A549 (cell line): ENCODE results near the gene NAGPA. TPM values are rescaled to one million over a fixed set of nuclear protein-coding genes. Genes with fewer than 3 reads are reported as not detected.

Experiments used
- ATAC-seq, 2 experiments: fragments of 200-7000 bp in 1 of 2; fragments of >200 bp in 1 of 2; cut with Nextera tagmentation in 1 of 2; cut with Tn5 transposase in 1 of 2; 3 replicates each; pipeline versions ENCODE4 v1.8.0 to v1.9.1; 2018 to 2020; ENCODE audit warnings: mild to moderate bottlenecking in 1 of 2, moderate library complexity in 1 of 2
- CTCF ChIA-PET: fragments of 300-600 bp; sonication (Branson Sonifier 250); formaldehyde crosslinking; extraction: SDS; loops from one replicate; lab custom pipeline; 2021; ENCODE audit warnings: antibody characterized with exemption, inconsistent platforms; lab: Yijun Ruan, JAX
- POLR2A ChIA-PET: fragments of 350-600 bp; formaldehyde crosslinking; extraction: SDS; loops from one replicate; lab custom pipeline; 2021; ENCODE audit warnings: antibody characterized with exemption, inconsistent platforms; lab: Yijun Ruan, JAX
- DNase-seq, 2 experiments: peaks; one replicate each; pipeline versions ENCODE4 v3.0.0 to v3.0.0-alpha.2; 2011 to 2016; ENCODE audit warnings: low read depth in 1 of 2, low spot score in 1 of 2
- FAIRE-seq: peaks from 2 replicates; lab custom pipeline; 2011; peaks lifted over from hg19 to GRCh38; lab: Jason Lieb, UNC
- H3K27ac ChIP-seq, 2 experiments: fragments of >200 bp; sonication (Bioruptor Twin); formaldehyde crosslinking; 3 replicates each; pipeline ENCODE4 v1.5.1; 2016 to 2017
- H3K4me1 ChIP-seq: fragments of >200 bp; sonication (Bioruptor Twin); formaldehyde crosslinking; 3 replicates; pipeline ENCODE4 v1.6.1; 2016
- H3K4me2 ChIP-seq: fragments of >200 bp; sonication (Bioruptor Twin); formaldehyde crosslinking; 3 replicates; pipeline ENCODE4 v1.6.1; 2016
- H3K4me3 ChIP-seq: fragments of >200 bp; sonication (Bioruptor Twin); formaldehyde crosslinking; 3 replicates; pipeline ENCODE4 v1.5.1; 2016
- H3K9me3 ChIP-seq: fragments of >200 bp; sonication (Bioruptor Twin); formaldehyde crosslinking; 3 replicates; pipeline ENCODE4 v1.6.1; 2016
- CBX8 ChIP-seq: fragments of 200-600 bp; sonication (generic); IDR thresholded peaks from 2 replicates; pipeline ENCODE4 v1.6.1; 2016
- CEBPB ChIP-seq, 2 experiments: fragments of >200 bp in 1 of 2; sonication (Bioruptor Twin) in 1 of 2; formaldehyde crosslinking in 1 of 2; IDR thresholded peaks; 2 replicates each; pipeline ENCODE4 v1.6.1; 2012 to 2016
- CHD2 ChIP-seq: fragments of 150-350 bp; IDR thresholded peaks from 2 replicates; pipeline ENCODE4 v1.6.1; 2014; ENCODE audit warnings: low read length; ENCODE audit not compliant: partially characterized antibody
- GATA3 ChIP-seq: IDR thresholded peaks from 2 replicates; pipeline ENCODE4 v1.6.1; 2012; ENCODE audit warnings: borderline replicate concordance
- HEYL ChIP-seq: fragments of 250-450 bp; sonication (Bioruptor Pico); IDR thresholded peaks from 2 replicates; pipeline ENCODE4 v1.8.0; 2021; ENCODE audit warnings: mild to moderate bottlenecking, moderate library complexity
- HMGXB4 ChIP-seq: fragments of 250-450 bp; sonication (Bioruptor Pico); IDR thresholded peaks from 2 replicates; pipeline ENCODE4 v1.5.0; 2021; ENCODE audit warnings: mild to moderate bottlenecking, moderate library complexity, borderline replicate concordance
- HOXB13 ChIP-seq: fragments of 250-450 bp; sonication (Bioruptor Pico); IDR thresholded peaks from 2 replicates; pipeline ENCODE4 v1.5.0; 2020; ENCODE audit warnings: low read depth, mild to moderate bottlenecking, moderate library complexity
- HOXB5 ChIP-seq: fragments of 250-450 bp; sonication (Bioruptor Pico); IDR thresholded peaks from 2 replicates; pipeline ENCODE4 v1.5.0; 2020; ENCODE audit warnings: mild to moderate bottlenecking, moderate library complexity
- MAFK ChIP-seq: fragments of 450-650 bp; IDR thresholded peaks from 2 replicates; pipeline ENCODE4 v1.6.1; 2014; ENCODE audit not compliant: partially characterized antibody
- NR3C1 ChIP-seq: fragments of >200 bp; sonication (Bioruptor Twin); formaldehyde crosslinking; IDR thresholded peaks from 3 replicates; pipeline ENCODE4 v1.6.1; 2017
- POLR2AphosphoS2 ChIP-seq: conservative IDR thresholded peaks from 2 replicates; pipeline ENCODE4 v1.6.1; 2012; ENCODE audit warnings: low read length, improper control_type of control experiment, inconsistent platforms
- SREBF2 ChIP-seq: fragments of 450-650 bp; IDR thresholded peaks from 2 replicates; pipeline ENCODE4 v1.6.1; 2014; ENCODE audit warnings: mild to moderate bottlenecking, moderate library complexity
- WGBS: methylation state at CpG from one replicate; pipeline ENCODE4 v1.1.6; 2017; ENCODE audit errors: missing lambda C conversion rate; 5-methylcytosine and 5-hydroxymethylcytosine counted together
- polyA plus RNA-seq, 4 experiments: library from polyadenylated mRNA; depleted of rRNA in 3 of 4; stranded (reverse); fragments of >200 nt; fragmentation: RNase III in 1 of 4; extraction: RNeasy Plus Mini Kit Qiagen cat#74134 plus additional on column Dnase treatment in 1 of 4; gene quantifications; 2 replicates in 3 of 4; 3 replicates in 1 of 4; pipeline ENCODE4 v1.2.3, GENCODE V29; 2011 to 2017
- TF ChIP-seq, protein P1 (sequence below): IDR thresholded peaks from 2 replicates; pipeline ENCODE4 v1.6.1; 2012; ENCODE audit warnings: low read depth, borderline replicate concordance
- TF ChIP-seq, protein P2 (sequence below): fragments of 200-600 bp; sonication (generic); IDR thresholded peaks from 2 replicates; pipeline ENCODE4 v1.6.1; 2016; ENCODE audit warnings: antibody characterized with exemption, mild to moderate bottlenecking, moderate library complexity
- TF ChIP-seq, protein P3 (sequence below): fragments of 250-450 bp; sonication (Bioruptor Pico); IDR thresholded peaks from 2 replicates; pipeline ENCODE4 v1.5.0; 2020; ENCODE audit warnings: low read depth, mild to moderate bottlenecking, moderate library complexity
- TF ChIP-seq, protein P4 (sequence below): IDR thresholded peaks from 2 replicates; pipeline ENCODE4 v1.6.1; 2012
- TF ChIP-seq, protein P5 (sequence below): fragments of 450-650 bp; IDR thresholded peaks from 2 replicates; pipeline ENCODE4 v1.6.1; 2014; ENCODE audit warnings: antibody characterized with exemption

Gene NAGPA
- polyA plus RNA-seq, 2 of the 4 experiments (the other 2 are of a cell fraction), result 6.5 to 17.3 TPM

DNA sequence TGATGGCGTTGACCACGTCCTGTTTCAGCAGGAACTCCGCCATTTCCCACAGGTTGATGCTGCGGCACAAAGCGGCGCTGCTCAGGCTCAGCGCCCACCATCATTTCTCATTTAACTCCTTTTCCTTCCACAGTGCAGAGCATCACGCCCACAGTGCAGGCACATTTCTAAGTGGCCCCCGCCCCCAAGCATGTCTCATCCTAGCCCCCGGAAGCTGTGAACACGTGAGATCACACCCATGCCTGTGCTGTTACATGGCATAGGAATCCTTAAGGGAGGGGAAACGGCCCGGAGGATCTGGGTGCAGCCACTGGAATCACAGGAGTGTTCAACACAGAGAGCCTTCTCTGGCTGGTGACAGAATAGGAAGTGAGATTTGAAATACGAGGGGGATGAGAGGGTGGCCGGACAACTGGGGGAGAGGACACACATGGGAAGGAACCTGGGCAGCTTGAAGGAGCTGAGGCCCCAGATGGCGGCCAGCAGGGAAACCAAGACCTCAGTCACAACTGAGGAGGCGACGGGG lies 4.7 kb downstream of the NAGPA start:
- FAIRE-seq (no peak), DNase-seq (no peak), ATAC-seq (no peak)
- peaks cover 10% of the 10 kb centered on the region for H3K4me1 ChIP-seq
- no peak overlapping the region for H3K27ac ChIP-seq
- H3K9me3 ChIP-seq, result no peaks in the 10 kb centered on the region
- ChIA-PET CTCF (interaction anchor here (1.3 to 1.8 kb wide), 2 partner anchors 64 to 73 kb away, joined by 3 to 7 read pairs; no protein-coding TSS in a partner anchor), POLR2A (no interaction called here)
- 82% methylated on average over 17 of the region's 18 CpGs for WGBS
- no peak overlapping the region for H3K4me2 ChIP-seq
- no peak for TF ChIP-seq POLR2AphosphoS2
- TF ChIP-seq MAFK, result no peak
- no peak for TF ChIP-seq HEYL (CRISPR knock-in tag)
- TF ChIP-seq GATA3, result no peak
- TF ChIP-seq CHD2, result no peak
- no peak for TF ChIP-seq HOXB13 (CRISPR knock-in tag)
- TF ChIP-seq, protein P1, sequence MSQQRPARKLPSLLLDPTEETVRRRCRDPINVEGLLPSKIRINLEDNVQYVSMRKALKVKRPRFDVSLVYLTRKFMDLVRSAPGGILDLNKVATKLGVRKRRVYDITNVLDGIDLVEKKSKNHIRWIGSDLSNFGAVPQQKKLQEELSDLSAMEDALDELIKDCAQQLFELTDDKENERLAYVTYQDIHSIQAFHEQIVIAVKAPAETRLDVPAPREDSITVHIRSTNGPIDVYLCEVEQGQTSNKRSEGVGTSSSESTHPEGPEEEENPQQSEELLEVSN, result no peak
- no peak for TF ChIP-seq CBX8
- TF ChIP-seq, protein P2, sequence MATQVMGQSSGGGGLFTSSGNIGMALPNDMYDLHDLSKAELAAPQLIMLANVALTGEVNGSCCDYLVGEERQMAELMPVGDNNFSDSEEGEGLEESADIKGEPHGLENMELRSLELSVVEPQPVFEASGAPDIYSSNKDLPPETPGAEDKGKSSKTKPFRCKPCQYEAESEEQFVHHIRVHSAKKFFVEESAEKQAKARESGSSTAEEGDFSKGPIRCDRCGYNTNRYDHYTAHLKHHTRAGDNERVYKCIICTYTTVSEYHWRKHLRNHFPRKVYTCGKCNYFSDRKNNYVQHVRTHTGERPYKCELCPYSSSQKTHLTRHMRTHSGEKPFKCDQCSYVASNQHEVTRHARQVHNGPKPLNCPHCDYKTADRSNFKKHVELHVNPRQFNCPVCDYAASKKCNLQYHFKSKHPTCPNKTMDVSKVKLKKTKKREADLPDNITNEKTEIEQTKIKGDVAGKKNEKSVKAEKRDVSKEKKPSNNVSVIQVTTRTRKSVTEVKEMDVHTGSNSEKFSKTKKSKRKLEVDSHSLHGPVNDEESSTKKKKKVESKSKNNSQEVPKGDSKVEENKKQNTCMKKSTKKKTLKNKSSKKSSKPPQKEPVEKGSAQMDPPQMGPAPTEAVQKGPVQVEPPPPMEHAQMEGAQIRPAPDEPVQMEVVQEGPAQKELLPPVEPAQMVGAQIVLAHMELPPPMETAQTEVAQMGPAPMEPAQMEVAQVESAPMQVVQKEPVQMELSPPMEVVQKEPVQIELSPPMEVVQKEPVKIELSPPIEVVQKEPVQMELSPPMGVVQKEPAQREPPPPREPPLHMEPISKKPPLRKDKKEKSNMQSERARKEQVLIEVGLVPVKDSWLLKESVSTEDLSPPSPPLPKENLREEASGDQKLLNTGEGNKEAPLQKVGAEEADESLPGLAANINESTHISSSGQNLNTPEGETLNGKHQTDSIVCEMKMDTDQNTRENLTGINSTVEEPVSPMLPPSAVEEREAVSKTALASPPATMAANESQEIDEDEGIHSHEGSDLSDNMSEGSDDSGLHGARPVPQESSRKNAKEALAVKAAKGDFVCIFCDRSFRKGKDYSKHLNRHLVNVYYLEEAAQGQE, result no peak
- TF ChIP-seq CEBPB (IDR thresholded peaks at IDR 0.05), result no peak
- no peak for TF ChIP-seq SREBF2
- TF ChIP-seq NR3C1, result no peak
- no peak for TF ChIP-seq HMGXB4
- TF ChIP-seq HOXB5 (CRISPR knock-in tag), result no peak
- TF ChIP-seq, protein P3, sequence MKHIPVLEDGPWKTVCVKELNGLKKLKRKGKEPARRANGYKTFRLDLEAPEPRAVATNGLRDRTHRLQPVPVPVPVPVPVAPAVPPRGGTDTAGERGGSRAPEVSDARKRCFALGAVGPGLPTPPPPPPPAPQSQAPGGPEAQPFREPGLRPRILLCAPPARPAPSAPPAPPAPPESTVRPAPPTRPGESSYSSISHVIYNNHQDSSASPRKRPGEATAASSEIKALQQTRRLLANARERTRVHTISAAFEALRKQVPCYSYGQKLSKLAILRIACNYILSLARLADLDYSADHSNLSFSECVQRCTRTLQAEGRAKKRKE, result no peak
- TF ChIP-seq, protein P4, sequence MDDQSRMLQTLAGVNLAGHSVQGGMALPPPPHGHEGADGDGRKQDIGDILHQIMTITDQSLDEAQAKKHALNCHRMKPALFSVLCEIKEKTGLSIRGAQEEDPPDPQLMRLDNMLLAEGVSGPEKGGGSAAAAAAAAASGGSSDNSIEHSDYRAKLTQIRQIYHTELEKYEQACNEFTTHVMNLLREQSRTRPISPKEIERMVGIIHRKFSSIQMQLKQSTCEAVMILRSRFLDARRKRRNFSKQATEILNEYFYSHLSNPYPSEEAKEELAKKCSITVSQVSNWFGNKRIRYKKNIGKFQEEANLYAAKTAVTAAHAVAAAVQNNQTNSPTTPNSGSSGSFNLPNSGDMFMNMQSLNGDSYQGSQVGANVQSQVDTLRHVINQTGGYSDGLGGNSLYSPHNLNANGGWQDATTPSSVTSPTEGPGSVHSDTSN, result no peak
- no peak overlapping the region for H3K4me3 ChIP-seq

- WGBS, result 86% methylated on average over 25 of the region's 32 CpGs
- FAIRE-seq, result no peak
- H3K9me3 ChIP-seq, result no peaks in the 10 kb centered on the region
- no peak overlapping the region for H3K4me2 ChIP-seq
- no peak overlapping the region for H3K27ac ChIP-seq
- POLR2A ChIA-PET, result no interaction called here
- no peak overlapping the region for H3K4me3 ChIP-seq
- CTCF ChIA-PET, result no interaction called here
- ATAC-seq, result no peak
- no peak for DNase-seq
- TF ChIP-seq, protein P5, sequence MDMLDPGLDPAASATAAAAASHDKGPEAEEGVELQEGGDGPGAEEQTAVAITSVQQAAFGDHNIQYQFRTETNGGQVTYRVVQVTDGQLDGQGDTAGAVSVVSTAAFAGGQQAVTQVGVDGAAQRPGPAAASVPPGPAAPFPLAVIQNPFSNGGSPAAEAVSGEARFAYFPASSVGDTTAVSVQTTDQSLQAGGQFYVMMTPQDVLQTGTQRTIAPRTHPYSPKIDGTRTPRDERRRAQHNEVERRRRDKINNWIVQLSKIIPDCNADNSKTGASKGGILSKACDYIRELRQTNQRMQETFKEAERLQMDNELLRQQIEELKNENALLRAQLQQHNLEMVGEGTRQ, result no peak
- no peak for TF ChIP-seq GATA3
- peaks cover 7% of the 10 kb centered on the region for H3K4me1 ChIP-seq
Observed at GRCh38 chr16:5027575-5028235, 6.0 kb downstream of the NAGPA start.
